Measurements from ENCODE around the gene DNAAF5. TPM values are rescaled to one million over a fixed set of nuclear protein-coding genes. Genes with fewer than 3 reads are reported as not detected.

The DNAAF5 gene
- total RNA-seq, 1 experiment from 2014 or later = 82.8 TPM

DNA sequence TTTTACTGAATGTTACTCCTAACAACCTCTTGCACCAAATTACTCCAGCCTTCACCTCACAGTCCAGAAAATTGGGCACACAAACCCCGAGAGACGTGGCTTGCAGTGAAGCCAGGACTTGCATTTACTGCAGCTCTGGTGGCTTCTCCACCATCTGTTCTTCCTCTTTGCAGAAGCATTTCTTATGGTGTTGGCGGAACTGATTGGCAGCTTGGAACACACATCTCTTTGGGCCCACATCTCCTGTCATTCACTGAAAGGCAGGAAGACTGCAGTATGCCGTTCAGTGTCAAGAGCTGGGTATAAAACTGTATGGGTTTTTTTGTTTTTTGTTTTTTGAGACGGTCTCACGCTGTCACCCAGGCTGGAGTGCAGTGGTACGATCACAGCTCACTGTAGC lies 38.9 kb downstream of the DNAAF5 start:
- no peak for DNase-seq (ENCODE audit: low read depth)

DNA sequence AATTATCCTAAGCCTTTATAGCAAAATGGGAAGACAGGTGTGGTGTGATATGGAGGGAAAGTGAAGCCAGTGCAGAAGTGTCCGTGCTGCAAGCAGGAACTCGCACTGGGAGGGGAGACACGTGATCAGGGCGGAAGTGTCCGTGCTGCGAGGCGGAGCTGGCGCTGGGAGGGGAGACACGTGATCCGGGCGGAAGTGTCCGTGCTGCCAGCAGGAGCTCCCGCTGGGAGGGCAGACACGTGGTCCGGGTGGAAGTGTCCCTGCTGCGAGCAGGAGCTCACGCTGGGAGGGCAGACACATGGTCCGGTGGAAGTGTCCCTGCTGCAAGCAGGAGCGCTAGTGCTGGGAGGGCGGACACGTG lies 41.1 kb downstream of the DNAAF5 start:
- DNase-seq (ENCODE audit: low read depth) = no peak

DNA sequence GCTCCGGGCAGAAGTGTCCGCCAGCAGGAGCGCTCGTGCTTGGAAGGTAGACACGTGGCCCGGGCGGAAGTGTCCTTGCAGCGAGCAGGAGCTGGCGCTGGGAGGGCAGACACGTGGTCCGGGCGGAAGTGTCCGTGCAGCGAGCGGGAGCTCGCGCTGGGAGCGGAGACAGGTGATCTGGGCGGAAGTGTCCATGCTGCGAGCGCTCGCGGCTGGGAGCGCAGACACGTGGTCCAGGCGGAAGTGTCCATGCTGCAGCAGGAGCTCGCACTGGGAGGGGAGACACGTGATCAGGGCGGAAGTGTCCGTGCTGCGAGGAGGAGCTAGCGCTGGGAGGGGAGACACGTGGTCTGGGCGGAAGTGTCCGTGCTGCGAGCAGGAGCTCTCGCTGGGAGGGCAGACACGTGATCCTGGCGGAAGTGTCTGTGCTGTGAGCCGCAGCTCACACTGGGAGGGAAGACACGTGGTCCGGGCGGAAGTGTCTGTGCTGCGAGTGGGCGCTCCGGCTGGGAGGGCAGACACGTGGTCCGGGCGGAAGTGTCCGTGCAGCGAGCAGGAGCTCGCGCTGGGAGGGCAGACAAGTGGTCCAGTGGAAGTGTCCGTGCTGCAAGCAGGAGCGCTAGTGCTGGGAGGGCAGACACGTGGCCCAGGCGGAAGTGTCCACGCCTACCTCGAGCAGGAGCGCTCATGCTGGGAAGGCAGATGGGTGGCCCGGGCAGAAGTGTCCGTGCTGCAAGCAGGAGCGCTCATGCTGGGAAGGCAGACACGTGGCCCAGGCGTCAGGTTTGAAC lies 41.6 kb downstream of the DNAAF5 start:
- DNase-seq (ENCODE audit: low read depth) = no peak

DNA sequence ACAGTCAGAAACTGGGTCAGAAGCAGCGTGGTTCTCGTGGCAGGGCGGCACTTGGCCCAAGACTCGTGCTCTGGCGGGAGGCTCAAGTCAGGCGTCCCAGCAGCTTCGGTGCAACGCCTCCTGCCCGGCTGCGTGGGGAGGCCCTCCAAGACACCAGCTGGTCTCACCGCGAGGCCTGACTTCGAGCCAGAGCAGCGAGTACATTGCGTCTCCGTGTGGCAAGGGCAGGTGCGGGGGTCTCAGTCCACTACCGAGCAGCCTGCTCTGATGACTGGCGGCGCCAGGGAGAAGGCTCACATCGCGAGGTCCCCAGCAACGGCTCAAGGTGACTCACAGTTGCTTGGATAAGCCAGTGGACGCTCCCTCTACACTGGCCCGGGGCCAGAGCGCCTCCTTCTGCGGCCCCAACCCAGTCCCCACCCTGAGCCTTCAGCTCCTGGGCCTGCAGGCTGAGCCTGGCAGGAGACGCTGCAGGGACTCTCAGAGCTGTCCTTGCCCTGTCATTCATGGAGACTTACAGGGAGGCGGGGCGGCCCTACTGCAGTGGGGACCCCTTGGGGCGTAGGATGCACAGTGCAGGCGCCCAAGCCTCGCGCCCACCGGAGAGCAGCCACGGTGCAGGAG lies 42.5 kb downstream of the DNAAF5 start:
- no peak for DNase-seq (ENCODE audit: low read depth)

DNA sequence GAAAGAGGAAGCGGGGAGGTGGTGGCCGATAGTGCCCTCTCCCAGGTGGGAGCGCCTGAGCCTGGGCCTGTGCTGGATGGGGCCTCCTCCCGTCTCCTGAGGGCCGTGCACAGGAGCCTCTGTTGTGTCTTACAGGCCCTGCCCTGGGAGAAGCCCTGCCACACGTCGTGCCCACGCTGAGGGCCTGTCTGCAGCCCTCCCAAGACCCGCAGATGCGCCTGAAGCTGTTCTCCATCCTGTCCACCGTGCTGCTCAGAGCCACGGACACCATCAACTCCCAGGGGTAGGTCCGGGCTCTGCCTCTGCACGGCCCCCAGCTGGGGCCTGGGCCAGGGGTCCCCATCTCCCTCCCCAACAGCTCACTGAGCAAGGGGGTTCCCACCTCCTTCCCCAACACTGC lies 43.8 kb downstream of the DNAAF5 start:
- no peak for DNase-seq (ENCODE audit: low read depth)

DNA sequence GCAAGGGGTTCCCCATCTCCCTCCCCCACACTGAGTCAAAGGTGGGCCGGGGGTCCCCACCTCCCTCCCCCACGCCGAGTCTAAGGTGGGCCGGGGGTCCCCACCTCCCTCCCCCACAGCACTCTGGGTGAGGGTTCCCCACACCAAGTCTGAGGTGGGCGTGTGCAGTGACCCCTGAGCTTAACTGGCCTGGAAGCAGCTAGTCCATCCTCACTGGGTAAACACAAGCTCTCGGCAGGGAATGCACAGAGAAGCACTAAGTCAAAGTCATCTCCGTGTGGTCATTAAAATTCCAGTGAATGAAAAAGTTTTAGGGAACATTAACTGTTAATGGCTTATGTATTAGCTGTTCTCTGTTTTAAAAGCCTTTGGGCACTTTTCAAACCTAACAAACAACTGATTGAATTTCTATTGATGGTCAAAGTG lies 44.3 kb downstream of the DNAAF5 start:
- DNase-seq (ENCODE audit: low read depth) = no peak

DNA sequence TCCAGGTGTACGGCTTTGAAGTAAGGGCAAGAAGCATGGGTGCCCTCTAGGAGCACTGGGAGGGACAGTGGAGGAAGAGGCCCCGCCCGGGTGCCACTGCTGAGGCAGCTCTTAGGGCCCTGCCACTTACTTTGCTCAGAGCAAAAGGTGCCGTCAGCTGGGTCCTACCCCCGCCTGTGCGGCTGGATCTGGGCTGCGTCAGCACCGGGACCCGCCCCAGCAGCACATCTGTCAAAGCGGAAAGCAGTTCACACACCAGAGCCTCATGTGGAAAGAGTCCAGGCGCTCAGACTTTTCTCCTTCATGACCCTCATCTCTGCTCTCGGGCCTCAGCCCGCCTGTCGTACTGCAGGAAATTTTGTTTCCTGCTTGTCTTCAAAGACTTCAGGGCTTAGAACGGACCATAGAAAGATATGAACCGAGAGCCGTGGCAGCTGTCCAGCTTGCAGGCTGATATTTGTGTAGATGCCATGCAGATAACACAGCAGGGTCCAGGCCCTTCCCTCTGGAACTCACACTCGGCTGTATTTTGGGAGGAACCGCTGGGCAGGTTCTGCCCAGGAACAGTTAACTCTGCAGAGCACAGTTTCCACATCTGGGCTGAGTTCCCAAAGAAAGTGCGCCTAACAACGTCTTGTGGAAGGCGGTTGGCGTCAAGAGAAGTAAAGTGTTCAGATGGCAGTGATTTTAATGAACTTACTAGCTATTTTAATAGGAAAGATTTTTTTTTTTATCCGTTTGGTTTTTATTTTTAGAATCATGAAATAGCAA lies 44.9 kb downstream of the DNAAF5 start:
- DNase-seq (ENCODE audit: low read depth) = no peak

DNA sequence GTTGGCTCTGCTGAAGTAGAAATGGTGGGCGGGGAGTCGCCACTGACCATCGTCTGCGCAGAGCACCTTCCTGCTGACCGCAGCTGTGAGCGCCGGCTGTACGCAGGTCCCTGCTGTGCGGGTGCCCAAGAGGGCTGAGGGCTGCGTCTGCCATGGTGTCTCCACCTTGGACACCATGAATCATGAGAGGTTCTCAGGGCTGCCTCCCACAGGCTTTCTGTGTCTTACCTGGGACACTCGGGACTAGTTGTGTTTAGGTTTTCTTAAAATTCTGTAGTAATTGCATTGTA lies 45.5 kb downstream of the DNAAF5 start:
- DNase-seq (ENCODE audit: low read depth) = no peak

DNA sequence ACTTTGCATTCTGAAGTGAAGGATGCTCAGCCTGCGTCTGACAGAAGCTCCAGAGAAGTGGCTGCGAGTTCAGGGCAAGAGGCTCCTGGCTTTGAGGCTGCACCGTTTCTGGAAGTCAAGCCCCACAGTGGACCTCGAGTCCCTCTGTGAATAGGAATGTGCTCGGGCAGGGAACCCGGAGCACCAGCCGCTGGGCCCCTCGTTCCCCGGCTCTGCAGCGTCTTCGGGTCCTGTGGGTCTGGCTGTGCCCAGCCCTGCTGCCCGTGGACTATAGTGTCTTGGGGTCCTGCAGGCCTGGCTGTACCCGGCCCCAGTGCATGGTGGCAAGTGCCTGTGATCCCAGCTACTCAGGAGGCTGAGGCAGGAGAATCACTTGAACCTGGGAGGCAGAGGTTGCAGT lies 45.9 kb downstream of the DNAAF5 start:
- DNase-seq (ENCODE audit: low read depth) = no peak

DNA sequence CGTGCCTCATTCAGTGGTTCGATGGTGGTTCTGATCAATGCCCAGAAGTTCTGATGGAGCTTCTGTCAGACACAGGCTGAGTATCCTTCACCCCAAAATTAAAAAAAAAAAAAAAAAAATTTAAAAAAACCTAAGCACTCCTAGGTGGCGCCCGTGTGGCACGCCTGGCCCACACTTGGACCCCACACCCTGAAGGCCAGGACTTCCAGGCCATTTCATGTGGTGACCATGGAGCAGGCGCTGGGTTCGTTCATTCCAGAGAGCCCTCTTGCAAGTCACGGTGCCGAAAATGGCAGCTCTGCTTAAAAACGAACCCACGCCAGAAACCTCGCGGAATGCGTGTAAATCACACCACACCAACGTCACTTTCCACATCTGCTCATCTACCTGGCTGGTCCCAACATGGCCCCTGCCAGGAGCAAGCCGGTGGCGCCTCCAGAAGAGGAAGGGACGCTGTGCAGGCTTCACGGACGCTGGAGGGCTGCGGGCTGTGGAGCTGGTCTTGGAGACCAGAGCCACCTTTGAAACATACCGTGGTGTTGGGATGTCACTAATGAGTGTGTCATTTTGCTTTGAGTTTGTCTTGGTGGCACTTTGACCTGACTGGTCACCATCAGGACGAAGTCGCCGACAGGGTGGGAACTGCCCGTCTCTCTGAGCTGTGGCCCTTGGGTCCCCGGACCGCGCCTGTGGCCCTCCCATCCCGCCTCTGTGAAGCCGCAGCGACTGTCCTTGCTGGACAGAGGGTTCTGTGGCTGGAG lies 46.5 kb downstream of the DNAAF5 start:
- DNase-seq (ENCODE audit: low read depth) = no peak

DNA sequence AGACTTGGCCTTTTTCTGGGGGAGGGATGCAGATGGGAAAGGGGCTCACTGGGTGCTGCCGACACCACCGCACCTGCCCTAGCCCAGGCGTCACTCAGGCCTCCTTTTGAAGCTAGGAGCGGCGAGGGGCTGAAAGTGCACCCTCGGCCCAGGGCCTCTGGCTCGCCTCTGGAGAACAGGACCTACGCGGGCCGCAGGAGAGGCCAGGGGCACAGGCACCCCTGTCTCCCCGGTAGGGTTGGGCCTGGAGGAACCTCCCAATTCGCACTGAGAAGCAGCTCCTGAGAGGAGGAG lies 47.1 kb downstream of the DNAAF5 start:
- no peak for DNase-seq (ENCODE audit: low read depth)

DNA sequence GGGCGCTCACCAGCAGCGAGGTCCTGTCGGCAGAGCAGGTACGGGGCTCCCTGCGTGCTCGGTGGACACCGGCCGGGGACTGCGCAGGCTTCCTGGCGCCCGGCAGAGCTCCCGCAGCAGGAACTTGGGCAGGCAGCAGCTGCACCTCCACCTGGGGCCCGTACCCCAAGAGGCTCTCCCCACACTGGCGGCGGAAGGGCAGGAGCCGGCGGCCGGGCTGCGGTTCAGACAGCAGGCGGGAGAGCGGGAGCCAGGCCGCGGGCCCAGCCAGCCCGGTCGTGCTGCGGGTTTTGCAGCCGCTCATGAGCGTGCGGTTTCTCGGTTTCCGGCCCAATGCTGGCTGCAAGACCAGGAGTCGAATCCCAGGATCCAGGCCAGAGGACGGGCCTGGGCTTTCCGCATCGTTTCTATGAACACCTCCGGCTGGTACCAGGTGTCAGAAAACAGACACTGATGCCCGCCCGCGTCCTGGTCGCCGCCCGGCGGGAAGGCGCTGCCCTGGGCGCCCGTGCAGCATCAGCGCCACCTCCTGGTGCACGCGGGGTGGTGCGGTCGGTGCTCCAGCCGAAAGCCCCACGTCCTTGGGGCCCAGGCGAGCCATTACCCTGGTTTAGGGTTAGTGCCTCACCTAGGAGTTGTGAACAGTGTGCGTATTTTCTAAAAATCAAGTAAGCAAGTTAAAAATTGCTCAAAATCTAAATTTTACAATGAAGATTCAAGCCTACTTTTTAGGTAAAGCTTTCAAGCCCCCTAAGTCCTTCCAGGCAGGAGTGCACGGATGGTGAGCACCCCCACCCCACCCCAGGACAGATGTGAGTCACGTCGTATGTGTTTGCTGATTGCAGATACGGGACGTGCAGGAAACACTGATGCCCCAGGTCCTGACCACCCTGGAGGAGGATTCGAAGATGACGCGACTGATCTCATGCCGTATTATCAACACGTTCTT lies 47.9 kb downstream of the DNAAF5 start:
- DNase-seq (ENCODE audit: low read depth) = peak; percentile 15

DNA sequence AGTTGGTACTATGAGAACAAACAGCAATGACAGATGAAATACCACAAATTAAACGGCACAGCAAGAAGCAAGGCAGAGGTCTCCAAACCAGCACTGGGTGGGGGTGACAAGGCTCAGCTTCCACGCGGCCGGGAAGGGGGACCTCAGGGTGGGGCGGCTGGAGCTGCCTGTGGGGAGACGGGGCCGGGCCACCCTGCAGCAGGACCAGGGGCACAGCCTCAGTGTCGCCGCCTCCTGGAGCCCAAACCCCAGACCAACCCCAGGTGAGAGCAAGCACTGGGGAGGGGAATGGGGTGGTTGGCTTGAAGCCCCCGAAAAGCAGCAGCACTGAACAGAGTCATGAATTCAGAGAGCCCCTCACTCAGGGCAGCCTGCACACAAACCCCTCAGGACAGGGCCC lies 49.9 kb downstream of the DNAAF5 start:
- DNase-seq (ENCODE audit: low read depth) = no peak

DNA sequence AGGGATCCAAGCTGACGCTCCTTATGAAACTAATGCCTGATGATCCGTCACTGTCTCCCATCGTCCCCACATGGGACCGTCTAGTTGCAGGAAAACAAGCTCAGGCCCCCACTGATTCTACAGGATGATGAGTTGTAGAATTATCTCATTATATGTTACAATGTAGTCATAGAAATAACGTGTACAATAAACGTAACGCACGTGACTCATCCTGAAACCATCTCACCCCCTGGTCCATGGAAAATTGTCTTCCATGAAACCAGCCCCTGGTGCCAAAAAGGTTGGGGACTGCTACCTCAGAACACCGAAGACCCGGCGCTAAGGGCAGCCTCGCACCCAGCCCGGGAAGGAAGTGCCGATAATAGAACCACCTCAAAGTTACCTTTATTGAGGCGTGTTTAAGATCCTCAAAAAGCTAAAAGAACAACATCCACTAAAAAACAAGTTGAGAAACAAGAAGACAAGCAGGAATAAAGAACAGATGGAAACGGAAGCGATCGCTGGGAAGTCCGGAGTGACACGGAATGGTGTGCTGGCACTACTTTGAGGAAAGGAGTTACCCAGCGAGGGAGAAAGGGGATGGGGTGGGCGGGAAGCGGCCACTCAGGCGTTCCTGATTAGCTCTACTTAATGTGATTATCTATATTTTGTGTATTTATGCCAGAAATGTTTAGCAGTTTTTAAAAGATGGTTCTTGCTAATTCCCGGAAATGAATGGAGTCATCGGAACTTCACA lies 50.7 kb downstream of the DNAAF5 start:
- no peak for DNase-seq (ENCODE audit: low read depth)

DNA sequence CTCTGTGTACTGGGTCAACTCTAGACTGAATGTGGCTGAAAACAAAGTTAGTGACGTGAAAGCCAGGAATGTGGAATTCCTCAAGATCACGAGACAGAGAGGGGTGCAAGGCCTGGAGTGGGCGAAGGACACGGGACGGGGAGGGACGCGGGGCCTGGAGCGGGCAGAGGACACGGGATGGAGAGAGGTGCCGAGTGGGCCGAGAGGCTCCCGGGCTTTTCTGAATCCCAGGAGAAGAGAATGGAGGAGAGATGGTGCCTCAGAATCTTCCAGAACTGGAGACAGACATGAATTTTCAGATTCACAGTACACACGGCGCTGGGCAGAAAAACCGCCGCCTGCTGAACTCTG lies 51.2 kb downstream of the DNAAF5 start:
- DNase-seq (ENCODE audit: low read depth) = no peak

DNA sequence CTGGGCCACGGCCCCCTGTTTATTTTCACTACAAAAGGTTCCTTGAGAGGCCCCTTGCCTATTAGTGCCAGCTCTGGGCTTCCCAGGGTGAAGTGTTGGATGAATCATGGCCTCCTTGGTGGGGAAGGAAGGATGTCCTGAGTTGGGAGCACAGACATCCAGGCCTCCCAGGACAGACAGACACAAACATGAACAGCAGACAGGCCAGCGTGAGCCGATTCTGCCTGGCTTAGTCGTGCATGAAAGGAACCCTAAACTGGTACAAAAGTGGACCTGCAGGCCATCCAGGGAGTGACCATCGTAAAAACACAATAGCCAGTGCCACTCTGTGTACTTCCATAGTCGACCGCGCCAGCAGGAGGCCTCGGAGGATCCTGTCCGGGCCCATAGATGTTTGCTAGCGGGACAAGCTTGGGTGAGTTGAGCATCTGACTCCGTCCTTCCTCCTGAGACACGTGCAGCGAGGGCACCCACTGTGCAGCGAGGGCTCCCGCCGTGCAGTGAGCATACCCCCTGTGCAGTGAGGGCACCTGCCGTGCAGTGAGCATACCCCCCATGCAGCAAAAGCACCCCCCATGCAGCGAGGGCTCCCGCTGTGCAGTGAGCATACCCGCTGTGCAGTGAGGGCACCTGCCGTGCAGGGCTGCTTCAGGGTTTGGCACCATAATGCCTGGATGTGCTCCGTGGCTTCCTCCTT lies 51.9 kb downstream of the DNAAF5 start:
- no peak for DNase-seq (ENCODE audit: low read depth)

DNA sequence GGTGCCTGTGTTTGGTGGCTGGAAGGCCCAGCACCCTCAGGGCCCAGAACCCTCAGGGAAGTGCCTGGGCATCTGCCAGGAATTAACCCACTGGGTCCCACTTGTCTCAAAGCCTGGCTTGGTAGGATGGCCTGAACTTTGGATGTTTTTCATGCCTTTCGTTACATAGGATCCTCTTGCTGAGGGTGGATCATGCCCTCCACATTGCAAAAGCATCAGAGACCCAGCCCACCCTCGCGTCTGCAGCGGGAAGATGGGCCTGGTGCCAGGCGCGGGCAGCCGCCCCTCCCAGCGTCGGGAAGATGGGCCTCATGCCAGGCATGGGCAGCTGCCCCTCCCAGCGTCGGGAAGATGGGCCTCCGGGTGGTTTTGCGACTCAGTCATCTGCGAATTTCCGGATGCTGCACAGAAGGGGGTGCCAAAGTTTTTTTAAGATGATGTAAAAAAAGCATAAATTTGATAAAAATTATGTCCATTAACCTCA lies 52.5 kb downstream of the DNAAF5 start:
- DNase-seq (ENCODE audit: low read depth) = no peak

DNA sequence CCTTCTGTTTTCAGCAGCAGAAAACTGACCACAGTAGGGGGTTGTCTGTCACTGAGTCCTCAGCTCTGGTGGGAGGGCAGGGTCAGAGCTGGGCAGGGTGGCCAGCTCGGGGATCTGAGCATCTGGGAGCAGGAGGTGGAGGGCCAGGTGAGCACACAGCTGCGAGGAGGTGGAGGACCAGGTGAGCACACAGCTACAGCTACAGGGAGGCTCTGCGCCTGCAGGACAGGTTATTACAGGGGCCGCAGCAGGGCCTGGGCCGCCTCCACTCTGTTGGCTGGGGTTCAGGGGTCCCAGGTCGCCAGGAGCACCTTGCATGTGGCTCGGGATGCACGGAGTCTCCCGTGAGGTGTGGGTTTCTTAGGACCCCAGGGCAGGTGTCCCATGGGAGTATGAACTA lies 53.0 kb downstream of the DNAAF5 start:
- DNase-seq (ENCODE audit: low read depth) = no peak

DNA sequence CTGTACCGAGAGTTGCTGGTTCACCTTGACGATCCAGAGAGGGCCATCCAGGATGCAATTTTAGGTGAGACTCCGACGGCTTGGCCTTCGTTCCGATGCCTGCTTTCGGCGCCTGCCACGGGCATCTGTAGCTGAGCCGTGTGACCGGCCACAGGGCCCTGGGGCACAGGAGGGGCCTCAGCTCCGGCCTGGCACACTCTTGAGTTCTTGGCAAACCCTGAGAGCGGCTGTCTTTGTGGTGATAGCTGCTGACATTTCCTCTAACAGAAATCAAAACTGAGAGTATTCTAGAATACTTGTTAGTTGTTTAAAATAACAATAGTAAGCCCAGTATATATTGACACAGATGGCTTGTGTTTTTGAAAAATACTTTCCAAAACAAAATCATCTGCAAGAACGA lies 53.6 kb downstream of the DNAAF5 start:
- no peak for DNase-seq (ENCODE audit: low read depth)

DNA sequence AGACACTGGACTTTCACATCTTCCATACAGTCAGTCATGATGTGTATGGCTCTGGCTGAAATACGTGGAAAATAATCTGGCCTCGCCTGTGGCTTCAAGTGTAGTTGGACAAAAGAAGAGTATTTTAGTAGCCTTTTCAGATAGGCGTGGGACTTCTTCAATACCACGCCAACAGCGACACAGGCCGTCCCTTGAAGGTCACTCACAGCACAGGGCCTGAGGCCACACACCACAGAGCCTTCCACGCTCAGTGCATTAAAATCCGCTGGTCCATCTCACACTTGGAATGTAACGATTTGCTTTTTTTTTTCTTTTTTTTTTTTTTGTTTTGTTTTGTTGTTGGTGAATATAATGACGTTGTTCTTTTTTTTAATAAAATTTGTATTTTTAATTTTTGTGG lies 54.0 kb downstream of the DNAAF5 start:
- DNase-seq (ENCODE audit: low read depth) = no peak
